ENCODE data around the gene UBAP2.

UBAP2 gene

GRCh38 chr9:33905137-33905536 is 143.6 kb downstream of the UBAP2 start:
- Mint-ChIP-seq H3K4me1 (ENCODE audit: low read depth) (peaks cover 11% of the 10 kb centered on the region), H3K27me3 (no peaks in the 10 kb centered on the region), H3K36me3 (ENCODE audit: low read depth) (peaks cover 57% of the 10 kb centered on the region), H3K27ac (no peak overlapping the region), H3K9me3 (no peaks in the 10 kb centered on the region), H3K4me3 (no peak overlapping the region)

DNA sequence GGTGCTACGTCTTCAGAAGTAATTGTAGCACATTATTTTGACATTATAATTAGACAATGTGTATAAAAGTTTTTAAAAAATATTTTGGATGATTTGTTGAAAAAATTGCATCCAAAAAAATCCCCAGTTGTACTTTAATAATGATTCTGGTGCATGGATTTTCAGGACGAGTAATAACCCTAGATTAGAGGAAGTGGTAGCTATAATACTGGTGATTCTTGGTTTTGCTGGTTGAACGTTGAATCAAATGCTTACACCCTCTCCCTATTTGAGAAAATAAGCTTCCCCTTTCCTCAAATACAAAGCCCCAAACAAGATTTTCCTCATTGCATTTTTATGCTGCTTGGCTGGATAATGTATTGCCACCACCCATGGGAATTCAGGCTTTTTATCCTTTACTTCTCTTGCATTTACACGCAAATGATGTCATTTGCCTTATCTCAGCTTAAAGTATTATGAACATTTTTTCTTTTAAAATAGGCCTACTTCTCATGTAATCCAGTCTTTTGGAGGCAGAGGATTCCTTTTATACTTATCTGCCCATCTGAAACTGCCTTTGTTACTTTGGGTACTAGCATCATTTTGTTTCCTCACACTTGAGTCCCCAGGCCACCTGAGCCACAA is 145.4 kb downstream of the UBAP2 start:
- no peak overlapping the region for H3K4me3 Mint-ChIP-seq
- H3K27ac Mint-ChIP-seq = no peak overlapping the region
- no peaks in the 10 kb centered on the region for H3K9me3 Mint-ChIP-seq
- peaks cover 11% of the 10 kb centered on the region for H3K4me1 Mint-ChIP-seq (ENCODE audit: low read depth)
- H3K27me3 Mint-ChIP-seq = no peaks in the 10 kb centered on the region
- H3K36me3 Mint-ChIP-seq (ENCODE audit: low read depth) = peaks cover 56% of the 10 kb centered on the region

GRCh38 chr9:33894316-33894715 is 154.4 kb downstream of the UBAP2 start:
- H3K4me3 Mint-ChIP-seq = no peak overlapping the region
- H3K4me1 Mint-ChIP-seq (ENCODE audit: low read depth) = peaks cover 2% of the 10 kb centered on the region
- no peaks in the 10 kb centered on the region for H3K27me3 Mint-ChIP-seq
- peaks cover 17% of the 10 kb centered on the region for H3K36me3 Mint-ChIP-seq (ENCODE audit: low read depth)
- no peak overlapping the region for H3K27ac Mint-ChIP-seq
- H3K9me3 Mint-ChIP-seq = no peaks in the 10 kb centered on the region

GRCh38 chr9:33893861-33894260 is 154.8 kb downstream of the UBAP2 start:
- Mint-ChIP-seq H3K27ac (no peak overlapping the region), H3K4me3 (no peak overlapping the region), H3K9me3 (no peaks in the 10 kb centered on the region), H3K4me1 (ENCODE audit: low read depth) (peaks cover 2% of the 10 kb centered on the region), H3K27me3 (no peaks in the 10 kb centered on the region), H3K36me3 (ENCODE audit: low read depth) (peaks cover 17% of the 10 kb centered on the region)

DNA sequence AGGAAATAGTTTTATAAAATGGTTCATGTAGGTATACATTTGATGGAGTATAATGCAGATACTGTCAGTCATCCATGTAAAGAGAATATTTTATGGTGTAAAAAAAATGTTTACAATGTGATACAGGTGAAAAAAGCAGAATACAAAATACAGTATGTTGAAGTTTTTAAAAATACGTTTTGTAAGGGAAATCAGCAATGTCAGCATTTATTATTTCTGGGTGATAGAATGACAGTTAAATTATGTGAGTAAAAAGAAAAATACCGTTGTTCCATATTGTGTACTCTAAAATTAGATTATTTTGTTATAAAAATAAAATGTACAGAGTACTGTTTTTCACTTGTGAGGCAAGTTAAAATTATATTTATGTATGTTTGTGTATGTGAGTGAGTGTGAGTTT is 162.7 kb downstream of the UBAP2 start:
- Mint-ChIP-seq H3K4me1 (ENCODE audit: low read depth) (peaks cover 43% of the 10 kb centered on the region), H3K36me3 (ENCODE audit: low read depth) (peaks cover 21% of the 10 kb centered on the region), H3K9me3 (no peaks in the 10 kb centered on the region), H3K27me3 (no peaks in the 10 kb centered on the region), H3K4me3 (no peak overlapping the region), H3K27ac (no peak overlapping the region)

- Mint-ChIP-seq H3K4me3 (no peak overlapping the region), H3K27me3 (no peaks in the 10 kb centered on the region), H3K27ac (peak overlapping the region; percentile 32), H3K4me1 (ENCODE audit: low read depth) (peaks cover 51% of the 10 kb centered on the region), H3K9me3 (no peaks in the 10 kb centered on the region), H3K36me3 (ENCODE audit: low read depth) (peaks cover 24% of the 10 kb centered on the region)
These were observed 163.6 kb downstream of the UBAP2 start for GRCh38 chr9:33884856-33885701.

GRCh38 chr9:33881635-33882034 is 167.1 kb downstream of the UBAP2 start:
- peaks cover 9% of the 10 kb centered on the region for H3K36me3 Mint-ChIP-seq (ENCODE audit: low read depth)
- H3K4me3 Mint-ChIP-seq = peak overlapping the region; percentile 50
- no peaks in the 10 kb centered on the region for H3K27me3 Mint-ChIP-seq
- H3K27ac Mint-ChIP-seq = peak overlapping the region; percentile 96
- peaks cover 75% of the 10 kb centered on the region for H3K4me1 Mint-ChIP-seq (ENCODE audit: low read depth)
- H3K9me3 Mint-ChIP-seq = no peaks in the 10 kb centered on the region

DNA sequence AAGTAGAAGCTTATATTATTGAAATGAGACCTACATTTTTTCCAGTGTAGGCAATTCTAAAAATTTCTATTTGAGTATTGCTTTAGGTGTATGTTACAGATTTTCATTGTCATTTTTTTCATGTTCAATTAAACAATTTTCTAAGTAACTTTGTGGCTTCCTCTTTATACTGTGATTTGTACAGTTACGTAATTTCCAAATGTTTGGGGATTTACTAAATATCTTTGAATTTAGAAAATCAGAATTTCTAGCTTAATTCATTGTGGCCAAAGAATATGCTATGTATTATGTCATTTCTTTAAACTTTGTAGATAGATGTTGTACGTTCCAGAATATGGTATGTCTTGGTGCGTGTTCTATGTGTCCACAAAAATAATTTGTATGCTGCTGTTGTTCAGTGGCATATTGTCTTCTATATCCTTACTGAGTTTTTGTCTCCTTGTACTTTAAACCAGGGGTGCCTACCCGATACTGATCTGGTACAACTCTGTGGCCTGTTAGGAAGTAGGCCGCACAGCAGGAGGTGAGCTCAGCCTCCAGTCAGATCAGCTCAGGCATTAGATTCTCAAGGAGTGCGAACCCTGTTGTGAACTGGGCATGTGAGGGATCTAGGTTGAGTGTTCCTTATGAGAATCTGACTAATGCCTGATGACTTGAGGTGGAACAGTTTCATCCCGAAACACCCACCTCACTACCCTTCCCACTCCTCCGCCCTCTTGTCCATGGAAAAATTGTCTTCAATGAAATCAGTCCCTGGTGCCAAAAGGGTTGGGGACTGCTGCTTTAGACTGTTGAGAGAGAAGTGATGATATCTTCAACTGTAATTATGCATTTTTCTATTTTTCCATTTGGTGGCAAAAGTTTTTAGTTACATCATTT is 168.2 kb downstream of the UBAP2 start:
- H3K4me1 Mint-ChIP-seq (ENCODE audit: low read depth) = peaks cover 76% of the 10 kb centered on the region
- H3K9me3 Mint-ChIP-seq = no peaks in the 10 kb centered on the region
- no peaks in the 10 kb centered on the region for H3K27me3 Mint-ChIP-seq
- peaks cover 8% of the 10 kb centered on the region for H3K36me3 Mint-ChIP-seq (ENCODE audit: low read depth)
- H3K27ac Mint-ChIP-seq = peak overlapping the region; percentile 96
- H3K4me3 Mint-ChIP-seq = peak overlapping the region; percentile 50

DNA sequence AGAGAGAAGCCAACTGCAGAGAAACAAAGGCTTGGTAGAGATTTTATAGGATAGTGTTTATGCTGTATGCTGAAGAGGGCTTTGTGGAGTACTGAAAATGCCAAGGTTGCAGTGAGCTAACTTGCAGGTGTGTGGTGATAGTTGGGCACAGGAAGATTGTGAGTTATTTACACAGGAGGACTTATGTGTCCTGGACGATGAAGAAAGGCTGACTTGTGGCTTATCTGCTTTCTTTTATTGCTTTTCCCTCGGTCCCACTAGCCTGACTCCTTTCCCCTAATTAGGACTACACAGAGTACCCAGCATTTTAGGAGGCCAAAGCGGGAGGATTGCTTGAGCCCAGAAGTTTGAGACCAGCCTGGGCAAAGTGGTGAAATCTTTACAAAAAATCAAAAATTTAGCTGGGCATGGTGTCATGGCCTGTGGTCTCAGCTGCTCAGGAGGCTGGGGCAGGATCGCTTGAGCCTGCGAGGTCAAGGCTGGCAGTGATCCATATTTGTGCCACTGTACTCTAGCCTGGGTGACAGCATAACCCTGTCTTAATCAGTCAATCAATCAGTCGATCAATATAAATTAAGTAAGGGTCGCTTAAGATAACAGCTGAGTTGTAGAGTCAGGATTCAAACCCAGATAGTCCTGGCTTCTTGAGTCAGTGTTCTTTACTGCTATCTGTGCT is 169.9 kb downstream of the UBAP2 start:
- peak overlapping the region; percentile 6 for H3K27ac Mint-ChIP-seq
- peaks cover 61% of the 10 kb centered on the region for H3K4me1 Mint-ChIP-seq (ENCODE audit: low read depth)
- no peaks in the 10 kb centered on the region for H3K27me3 Mint-ChIP-seq
- H3K36me3 Mint-ChIP-seq (ENCODE audit: low read depth) = peaks cover 8% of the 10 kb centered on the region
- no peak overlapping the region for H3K4me3 Mint-ChIP-seq
- no peaks in the 10 kb centered on the region for H3K9me3 Mint-ChIP-seq

- Mint-ChIP-seq H3K27me3 (no peaks in the 10 kb centered on the region), H3K27ac (no peak overlapping the region), H3K9me3 (no peaks in the 10 kb centered on the region), H3K4me3 (no peak overlapping the region), H3K36me3 (ENCODE audit: low read depth) (peaks cover 8% of the 10 kb centered on the region), H3K4me1 (ENCODE audit: low read depth) (peaks cover 54% of the 10 kb centered on the region)
These were observed 170.8 kb downstream of the UBAP2 start for GRCh38 chr9:33877727-33878489.
